HG03175 (cell line): ENCODE data around the gene USP40.

Experiments
- ATAC-seq: cut with Tn5 transposase; IDR thresholded peaks from one replicate; pipeline ENCODE4 v1.9.1; 2021; ENCODE audit warnings: mild to moderate bottlenecking, moderate library complexity; ENCODE audit not compliant: unreplicated experiment

Gene USP40

GRCh38 chr2:233498126-233498525, 68.5 kb downstream of the USP40 start:
- ATAC-seq = no peak

- ATAC-seq = no peak
Observed at GRCh38 chr2:233497692-233498091, 68.9 kb downstream of the USP40 start.

GRCh38 chr2:233495503-233496496, 70.8 kb downstream of the USP40 start:
- no peak for ATAC-seq

GRCh38 chr2:233492751-233493150, 73.8 kb downstream of the USP40 start:
- ATAC-seq = no peak

GRCh38 chr2:233492078-233492477, 74.5 kb downstream of the USP40 start:
- no peak for ATAC-seq

GRCh38 chr2:233491326-233491725, 75.3 kb downstream of the USP40 start:
- ATAC-seq = no peak

- no peak for ATAC-seq
Observed at GRCh38 chr2:233490831-233491230, 75.8 kb downstream of the USP40 start.

GRCh38 chr2:233489666-233490065, 76.9 kb downstream of the USP40 start:
- ATAC-seq = no peak

- ATAC-seq = no peak
Observed at GRCh38 chr2:233489143-233489542, 77.4 kb downstream of the USP40 start.

GRCh38 chr2:233487748-233488345, 78.7 kb downstream of the USP40 start:
- ATAC-seq = no peak

- no peak for ATAC-seq
Observed at GRCh38 chr2:233486778-233487552, 79.6 kb downstream of the USP40 start.

GRCh38 chr2:233486357-233486756, 80.2 kb downstream of the USP40 start:
- no peak for ATAC-seq

GRCh38 chr2:233485726-233486125, 80.9 kb downstream of the USP40 start:
- ATAC-seq = no peak

- ATAC-seq = no peak
Observed at GRCh38 chr2:233482616-233483015, 84.0 kb downstream of the USP40 start.

- ATAC-seq = no peak
Observed at GRCh38 chr2:233481368-233482142, 85.0 kb downstream of the USP40 start.

- no peak for ATAC-seq
Observed at GRCh38 chr2:233480490-233481202, 85.9 kb downstream of the USP40 start.

- ATAC-seq = no peak
Observed at GRCh38 chr2:233479616-233480489, 86.7 kb downstream of the USP40 start.

- ATAC-seq = no peak
Observed at GRCh38 chr2:233477548-233478433, 88.8 kb downstream of the USP40 start.
